Thoracic aorta (tissue), 2 donors: ENCODE results near the gene CCDC144A. TPM values are rescaled to one million over a fixed set of nuclear protein-coding genes. Genes with fewer than 3 reads are reported as not detected.
"Not testable (repeated sequence)": the region's sequence is repeated elsewhere in the genome, so short reads cannot be mapped to it uniquely, and the experiment has no call there.

ENCODE experiments used
- ATAC-seq: fragments of 150-250 bp; one replicate; pipeline ENCODE4 v1.8.0; 2017; ENCODE audit warnings: low read depth; ENCODE audit not compliant: insufficient number of reproducible peaks, low FRiP score
- DNase-seq: peaks from one replicate; pipeline ENCODE4 v3.0.0-alpha.2; 2020; ENCODE audit warnings: low spot score
- H3K27ac ChIP-seq, 2 donors: fragments of 200-600 bp; sonication (generic); 1 replicate in 1 of 2; 2 replicates in 1 of 2; pipeline ENCODE4 v1.5.1; 2016; ENCODE audit warnings: mild to moderate bottlenecking in 2 of 2, moderate library complexity in 2 of 2
- H3K27me3 ChIP-seq: fragments of 200-600 bp; sonication (generic); replicated peaks from 2 replicates; pipeline ENCODE4 v1.6.0; 2016; ENCODE audit warnings: mild to moderate bottlenecking; ENCODE audit not compliant: insufficient read depth
- H3K36me3 ChIP-seq: fragments of 200-600 bp; sonication (generic); one replicate; pipeline ENCODE4 v1.5.1; 2016
- H3K4me1 ChIP-seq, 2 donors: fragments of 200-600 bp; sonication (generic); 1 replicate in 1 of 2; 2 replicates in 1 of 2; pipeline versions ENCODE4 v1.5.1 to v1.6.0; 2016; ENCODE audit warnings: low read depth in 2 of 2, mild to moderate bottlenecking in 1 of 2; ENCODE audit not compliant: control insufficient read depth in 1 of 2
- H3K4me3 ChIP-seq: fragments of 200-600 bp; sonication (generic); 2 replicates; pipeline ENCODE4 v1.5.1; 2016; ENCODE audit warnings: mild to moderate bottlenecking
- H3K9me3 ChIP-seq: fragments of 200-600 bp; sonication (generic); 2 replicates; pipeline ENCODE4 v1.5.1; 2016
- CTCF ChIP-seq: fragments of 200-600 bp; sonication (generic); IDR thresholded peaks from one replicate; pipeline ENCODE4 v1.5.1; 2019; ENCODE audit warnings: antibody characterized with exemption
- total RNA-seq, 2 donors: library from RNA; depleted of rRNA; stranded (reverse); fragments of >200 nt; gene quantifications; one replicate each; pipeline versions ENCODE4 v1.1.0 to v1.2.3, GENCODE V29; 2016

Gene CCDC144A
- total RNA-seq, 2 donors from 2014 or later = 6.5 to 36.3 TPM

DNA sequence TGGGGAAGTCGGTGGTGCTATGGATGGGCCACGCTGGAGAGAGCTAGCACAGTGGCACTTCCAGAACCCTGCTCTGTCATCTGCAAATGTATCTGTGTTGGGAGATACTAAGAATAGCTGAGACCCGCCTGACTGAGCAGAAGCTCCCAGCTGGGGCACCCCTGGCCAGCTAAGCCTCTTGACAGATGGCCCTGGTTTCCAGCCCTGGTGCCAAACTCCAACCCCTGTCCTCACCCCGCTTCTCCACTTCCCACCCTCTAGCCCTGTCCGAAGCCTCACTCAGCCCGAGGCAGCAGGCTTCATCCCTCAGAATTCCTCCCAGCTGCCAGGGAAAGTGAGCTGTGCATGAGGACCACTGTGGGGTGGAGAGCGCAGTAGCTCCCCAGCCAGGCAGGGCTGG lies 124.4 kb downstream of the CCDC144A start:
- Histone ChIP-seq H3K9me3 (no peaks in the 10 kb centered on the region), H3K4me1 (peaks cover 0 to 8% of the 10 kb centered on the region in 2 donors), H3K4me3 (no peak overlapping the region), H3K27me3 (no peaks in the 10 kb centered on the region), H3K27ac (no peak overlapping the region), H3K36me3 (no peaks in the 10 kb centered on the region)
- ATAC-seq = no peak
- DNase-seq = no peak
- no peak for TF ChIP-seq CTCF

- TF ChIP-seq CTCF = no peak
- DNase-seq (no peak), ATAC-seq (no peak)
- H3K4me1 ChIP-seq = peaks cover 16 to 28% of the 10 kb centered on the region in 2 donors
- no peaks in the 10 kb centered on the region for H3K36me3 ChIP-seq
- no peak overlapping the region for H3K4me3 ChIP-seq
- H3K27me3 ChIP-seq = no peaks in the 10 kb centered on the region
- no peaks in the 10 kb centered on the region for H3K9me3 ChIP-seq
- H3K27ac ChIP-seq = no peak overlapping the region
Measured at GRCh38 chr17:16817201-16817600, 127.2 kb downstream of the CCDC144A start.

- H3K4me3 ChIP-seq, DNase-seq, ATAC-seq: not testable (repeated sequence)
Measured at GRCh38 chr17:16817940-16818339, 127.9 kb downstream of the CCDC144A start.

GRCh38 chr17:16818340-16818739 lies 128.3 kb downstream of the CCDC144A start:
- Histone ChIP-seq H3K9me3 (no peaks in the 10 kb centered on the region), H3K27me3 (no peaks in the 10 kb centered on the region), H3K4me3 (no peak overlapping the region), H3K36me3 (no peaks in the 10 kb centered on the region), H3K4me1 (peaks cover 16 to 28% of the 10 kb centered on the region in 2 donors), H3K27ac (no peak overlapping the region)
- no peak for ATAC-seq
- DNase-seq = no peak
- no peak for TF ChIP-seq CTCF

More at GRCh38 chr17:16817940-16818339, 127.9 kb downstream of the CCDC144A start:
- H3K36me3 ChIP-seq, H3K9me3 ChIP-seq, H3K27me3 ChIP-seq, H3K27ac ChIP-seq: not testable (repeated sequence)
- H3K4me1 ChIP-seq = peaks cover 16 to 28% of the 10 kb centered on the region in 2 donors

DNA sequence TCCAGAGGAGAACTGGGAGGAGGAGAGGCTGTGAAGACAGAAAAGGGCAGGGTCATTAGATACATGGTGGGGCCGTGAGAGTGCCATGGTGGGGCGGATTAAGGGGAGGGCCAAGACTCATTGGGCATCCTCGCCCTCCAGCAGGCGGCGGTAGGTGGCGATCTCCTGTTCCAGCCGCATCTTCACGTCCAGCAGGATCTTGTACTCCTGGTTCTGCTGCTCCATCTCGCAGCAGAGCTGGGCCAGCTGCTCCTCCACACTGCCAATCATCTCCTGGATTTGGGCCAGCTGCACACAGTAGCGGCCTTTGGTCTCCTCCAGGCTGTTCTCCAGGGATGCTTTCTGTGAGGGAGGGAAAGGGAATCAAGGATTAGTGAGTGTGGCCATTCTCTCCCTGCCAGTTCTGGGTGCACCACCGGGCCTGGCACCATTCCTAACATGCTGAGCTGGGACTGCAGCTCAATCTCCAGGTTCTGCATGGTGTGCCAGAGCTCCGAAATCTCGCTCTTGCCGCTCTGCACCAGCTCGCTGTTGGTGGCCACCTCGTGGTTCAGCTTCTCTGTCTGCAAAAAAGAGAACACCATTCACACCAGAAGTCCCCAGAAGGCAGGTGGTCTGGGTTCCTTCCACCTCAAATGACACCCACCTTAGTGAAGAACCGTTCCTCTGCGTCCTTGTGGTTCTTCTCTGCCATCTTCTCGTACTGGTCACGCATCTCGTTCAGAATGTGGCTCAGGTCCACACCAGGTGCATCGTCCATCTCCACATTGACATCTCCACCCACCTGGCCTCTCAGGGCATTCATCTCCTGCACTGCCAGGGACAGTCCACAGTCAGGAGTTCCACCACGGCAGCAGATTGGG lies 129.0 kb downstream of the CCDC144A start:
- ATAC-seq (no peak), DNase-seq (no peak)
- H3K4me3 ChIP-seq = no peak overlapping the region
- TF ChIP-seq CTCF = no peak
- H3K36me3 ChIP-seq = no peaks in the 10 kb centered on the region
- H3K9me3 ChIP-seq = no peaks in the 10 kb centered on the region
- H3K27me3 ChIP-seq = no peaks in the 10 kb centered on the region
- H3K4me1 ChIP-seq = peaks cover 16 to 28% of the 10 kb centered on the region in 2 donors
- no peak overlapping the region for H3K27ac ChIP-seq
